ENCODE data around the gene DPH6.
"Not testable (repeated sequence)": the region's sequence is repeated elsewhere in the genome, so short reads cannot be mapped to it uniquely, and the experiment has no call there.

The DPH6 gene

DNA sequence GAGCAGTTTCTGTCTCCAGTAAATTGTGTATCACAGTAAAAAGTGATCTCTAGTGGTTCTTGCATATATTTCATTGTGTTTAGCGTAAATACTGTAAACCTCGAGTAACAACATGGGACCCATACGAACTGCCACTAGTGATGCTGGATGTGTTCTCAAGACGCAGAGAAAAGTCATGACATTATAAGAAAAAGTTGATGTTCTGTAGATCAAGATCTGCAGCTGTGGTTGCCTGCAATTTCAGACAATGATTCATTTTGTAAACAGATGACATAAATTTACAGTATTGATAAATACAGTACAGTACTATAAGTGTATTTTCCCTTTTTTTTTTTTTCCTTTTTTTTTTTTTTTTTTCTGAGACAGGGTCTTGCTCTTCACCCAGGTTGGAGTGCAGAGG, 100.1 kb downstream of the DPH6 start:
- Histone ChIP-seq H3K9me3 (ENCODE audit: control insufficient read depth, insufficient read depth, low read length) (no peaks in the 10 kb centered on the region), H3K36me3 (ENCODE audit: control insufficient read depth, insufficient read depth, low read length) (no peaks in the 10 kb centered on the region), H3K9ac (ENCODE audit: low read depth, low read length) (no peak overlapping the region), H3K4me3 (ENCODE audit: low read depth, low read length) (no peak overlapping the region), H3K4me1 (ENCODE audit: control insufficient read depth, insufficient read depth, low read length) (no peaks in the 10 kb centered on the region), H3K27me3 (ENCODE audit: control insufficient read depth, insufficient read depth, low read length) (no peaks in the 10 kb centered on the region)

DNA sequence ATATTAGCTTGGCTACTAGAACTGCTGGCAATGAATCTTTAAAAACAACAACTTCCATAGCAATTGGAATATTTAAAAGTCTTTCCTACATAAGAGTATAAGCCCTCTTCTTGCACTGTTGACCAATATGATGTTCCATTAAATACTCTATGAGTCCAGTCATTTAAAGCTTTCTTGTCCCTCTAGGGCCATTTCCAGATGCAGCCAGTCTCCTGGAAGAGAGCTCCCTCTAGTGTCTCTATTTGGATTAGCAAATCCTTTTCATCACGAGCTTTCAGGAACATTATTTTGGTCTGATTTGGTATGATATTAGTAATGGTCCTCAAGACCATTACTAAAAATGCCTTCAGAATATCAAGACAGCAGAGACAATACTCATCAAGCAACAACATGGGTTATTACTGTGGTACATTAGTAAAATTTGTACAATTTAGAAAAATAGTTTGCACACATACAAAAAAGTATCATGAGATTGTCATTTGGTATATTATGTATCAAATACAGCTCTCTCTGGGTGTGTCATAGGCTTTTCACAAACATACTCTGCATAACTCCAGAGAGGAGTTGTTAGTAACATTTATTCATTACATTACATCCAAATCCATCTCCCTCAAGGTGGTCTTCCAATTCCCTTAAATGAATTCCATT, 101.3 kb downstream of the DPH6 start:
- H3K9me3 ChIP-seq (ENCODE audit: control insufficient read depth, insufficient read depth, low read length), result no peaks in the 10 kb centered on the region
- no peaks in the 10 kb centered on the region for H3K36me3 ChIP-seq (ENCODE audit: control insufficient read depth, insufficient read depth, low read length)
- no peak overlapping the region for H3K9ac ChIP-seq (ENCODE audit: low read depth, low read length)
- no peak overlapping the region for H3K4me3 ChIP-seq (ENCODE audit: low read depth, low read length)
- H3K27me3 ChIP-seq (ENCODE audit: control insufficient read depth, insufficient read depth, low read length), result no peaks in the 10 kb centered on the region
- H3K4me1 ChIP-seq (ENCODE audit: control insufficient read depth, insufficient read depth, low read length), result no peaks in the 10 kb centered on the region

DNA sequence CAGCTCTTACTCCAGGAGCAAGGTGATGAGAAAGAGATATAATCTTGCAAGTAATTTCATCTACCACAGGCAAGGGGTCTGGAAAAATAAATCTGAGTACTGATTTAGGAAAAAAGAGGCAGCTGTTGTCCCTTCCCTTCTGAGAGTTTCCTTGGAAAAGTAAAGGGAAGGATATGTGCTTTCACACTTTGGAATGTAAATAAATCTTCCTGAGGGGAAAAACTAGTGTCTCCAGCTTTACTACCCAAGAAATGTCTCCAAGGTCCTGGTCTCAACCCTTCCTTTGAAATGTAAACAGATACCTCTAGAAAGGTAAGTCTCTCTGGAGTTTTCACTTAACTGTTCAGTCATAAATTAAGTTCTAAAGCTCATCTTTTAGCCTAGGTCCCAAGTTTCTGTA, 102.6 kb downstream of the DPH6 start:
- H3K27me3 ChIP-seq (ENCODE audit: control insufficient read depth, insufficient read depth, low read length), result no peaks in the 10 kb centered on the region
- no peak overlapping the region for H3K4me3 ChIP-seq (ENCODE audit: low read depth, low read length)
- no peak overlapping the region for H3K9ac ChIP-seq (ENCODE audit: low read depth, low read length)
- H3K36me3 ChIP-seq (ENCODE audit: control insufficient read depth, insufficient read depth, low read length), result no peaks in the 10 kb centered on the region
- H3K4me1 ChIP-seq (ENCODE audit: control insufficient read depth, insufficient read depth, low read length), result no peaks in the 10 kb centered on the region
- H3K9me3 ChIP-seq (ENCODE audit: control insufficient read depth, insufficient read depth, low read length), result no peaks in the 10 kb centered on the region

DNA sequence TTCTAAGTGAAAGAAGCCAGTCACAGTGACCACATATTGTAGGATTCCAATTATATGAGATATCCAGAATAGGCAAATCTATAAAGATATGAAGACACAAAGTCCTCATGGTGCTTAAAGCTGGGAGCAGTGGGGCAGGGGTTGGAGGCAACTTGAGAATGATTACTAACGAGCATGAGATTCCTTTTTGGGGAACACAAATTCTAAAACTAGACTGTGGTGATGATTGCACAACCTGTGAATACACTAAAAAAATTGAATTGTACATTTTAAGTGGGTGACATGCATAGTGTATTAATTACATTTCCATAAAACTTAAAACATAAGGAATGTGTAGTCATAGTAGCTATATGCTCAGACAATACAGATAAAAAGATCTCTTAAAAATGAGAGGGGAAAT, 103.2 kb downstream of the DPH6 start:
- H3K9ac ChIP-seq (ENCODE audit: low read depth, low read length), result no peak overlapping the region
- no peaks in the 10 kb centered on the region for H3K27me3 ChIP-seq (ENCODE audit: control insufficient read depth, insufficient read depth, low read length)
- H3K4me1 ChIP-seq (ENCODE audit: control insufficient read depth, insufficient read depth, low read length), result no peaks in the 10 kb centered on the region
- H3K36me3 ChIP-seq (ENCODE audit: control insufficient read depth, insufficient read depth, low read length), result no peaks in the 10 kb centered on the region
- no peak overlapping the region for H3K4me3 ChIP-seq (ENCODE audit: low read depth, low read length)
- H3K9me3 ChIP-seq (ENCODE audit: control insufficient read depth, insufficient read depth, low read length), result no peaks in the 10 kb centered on the region

DNA sequence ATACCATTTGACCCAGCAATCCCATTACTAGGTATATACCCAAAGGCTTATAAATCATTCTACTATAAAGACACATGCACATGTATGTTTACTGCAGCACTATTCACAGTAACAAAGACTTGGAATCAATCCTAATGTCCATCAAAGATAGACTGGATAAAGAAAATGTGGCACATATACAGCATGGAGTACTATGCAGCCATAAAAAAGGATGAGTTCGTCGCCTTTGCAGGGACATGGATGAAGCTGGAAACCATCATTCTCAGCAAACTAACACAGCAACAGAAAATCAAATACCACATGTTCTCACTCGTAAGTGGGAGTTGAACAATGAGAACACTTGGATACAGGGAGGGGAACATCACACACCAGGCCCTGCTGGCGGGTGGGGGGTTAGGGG, 104.7 kb downstream of the DPH6 start:
- not testable (repeated sequence) for H3K4me1 ChIP-seq (ENCODE audit: control insufficient read depth, insufficient read depth, low read length); H3K27me3 ChIP-seq (ENCODE audit: control insufficient read depth, insufficient read depth, low read length); H3K9ac ChIP-seq (ENCODE audit: low read depth, low read length); H3K9me3 ChIP-seq (ENCODE audit: control insufficient read depth, insufficient read depth, low read length); H3K36me3 ChIP-seq (ENCODE audit: control insufficient read depth, insufficient read depth, low read length); H3K4me3 ChIP-seq (ENCODE audit: low read depth, low read length)

DNA sequence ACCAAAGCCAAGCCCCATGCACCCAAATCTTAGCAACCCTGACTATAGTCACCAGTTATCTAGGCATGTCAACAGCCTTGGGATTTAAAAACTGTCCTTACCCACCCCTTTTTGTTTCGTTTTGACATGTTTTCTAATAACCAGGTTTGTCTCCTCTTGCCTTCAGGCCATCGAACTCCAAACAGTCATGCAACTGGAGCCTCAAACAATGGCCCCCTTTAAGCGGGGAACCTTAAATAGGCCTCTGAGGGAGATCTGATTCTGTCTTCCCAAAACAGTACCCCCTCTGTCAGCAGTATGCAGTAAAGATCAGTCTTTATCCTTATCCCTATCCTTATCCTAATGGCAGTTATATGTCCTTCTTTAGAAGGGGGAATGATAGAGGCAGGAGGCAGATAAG, 105.7 kb downstream of the DPH6 start:
- no peaks in the 10 kb centered on the region for H3K27me3 ChIP-seq (ENCODE audit: control insufficient read depth, insufficient read depth, low read length)
- H3K36me3 ChIP-seq (ENCODE audit: control insufficient read depth, insufficient read depth, low read length), result peaks cover 4% of the 10 kb centered on the region
- no peaks in the 10 kb centered on the region for H3K9me3 ChIP-seq (ENCODE audit: control insufficient read depth, insufficient read depth, low read length)
- peaks cover 6% of the 10 kb centered on the region for H3K4me1 ChIP-seq (ENCODE audit: control insufficient read depth, insufficient read depth, low read length)
- H3K4me3 ChIP-seq (ENCODE audit: low read depth, low read length), result no peak overlapping the region
- no peak overlapping the region for H3K9ac ChIP-seq (ENCODE audit: low read depth, low read length)

DNA sequence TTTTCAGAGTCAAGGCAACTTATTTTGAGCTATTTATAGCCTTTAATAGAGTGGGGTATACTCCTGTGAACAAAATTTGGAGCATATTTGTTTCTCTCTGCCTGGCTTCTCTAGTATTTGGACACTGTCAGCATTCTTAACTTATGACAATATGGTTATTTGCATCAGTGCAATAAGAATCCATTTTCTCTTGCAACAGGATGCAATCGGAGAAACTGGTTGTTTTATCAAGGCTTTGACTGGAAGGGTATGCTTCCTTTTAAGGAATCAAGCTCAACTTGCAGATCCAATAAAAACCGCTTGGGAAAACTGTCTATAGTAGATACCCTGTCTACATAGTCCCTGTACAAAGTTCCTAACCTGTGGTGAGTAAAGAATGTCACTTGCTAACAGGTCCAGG, 106.7 kb downstream of the DPH6 start:
- Histone ChIP-seq H3K36me3 (ENCODE audit: control insufficient read depth, insufficient read depth, low read length) (peaks cover 4% of the 10 kb centered on the region), H3K27me3 (ENCODE audit: control insufficient read depth, insufficient read depth, low read length) (no peaks in the 10 kb centered on the region), H3K4me3 (ENCODE audit: low read depth, low read length) (no peak overlapping the region), H3K4me1 (ENCODE audit: control insufficient read depth, insufficient read depth, low read length) (peaks cover 6% of the 10 kb centered on the region), H3K9ac (ENCODE audit: low read depth, low read length) (no peak overlapping the region), H3K9me3 (ENCODE audit: control insufficient read depth, insufficient read depth, low read length) (no peaks in the 10 kb centered on the region)

DNA sequence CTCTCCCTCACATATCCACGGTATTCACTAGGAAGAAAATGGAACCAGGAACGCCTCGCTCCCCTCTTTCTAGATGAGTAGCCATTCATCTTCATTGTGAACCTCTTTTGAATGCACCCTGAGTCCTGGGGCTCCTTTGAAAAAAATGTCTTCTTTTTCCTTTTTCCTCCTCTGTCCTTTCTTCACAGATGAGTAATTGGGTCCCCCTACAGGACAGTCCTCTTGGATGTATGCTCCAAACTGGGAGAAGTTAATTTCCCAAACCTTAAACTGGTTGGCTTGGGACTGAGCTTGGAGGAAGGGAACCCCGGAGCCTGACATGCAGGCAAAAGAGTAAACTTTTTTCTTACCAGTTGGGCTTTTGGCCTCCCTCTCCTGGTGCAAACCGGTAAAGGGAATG, 108.8 kb downstream of the DPH6 start:
- Histone ChIP-seq H3K9ac (ENCODE audit: low read depth, low read length) (no peak overlapping the region), H3K27me3 (ENCODE audit: control insufficient read depth, insufficient read depth, low read length) (no peaks in the 10 kb centered on the region), H3K36me3 (ENCODE audit: control insufficient read depth, insufficient read depth, low read length) (peaks cover 4% of the 10 kb centered on the region), H3K9me3 (ENCODE audit: control insufficient read depth, insufficient read depth, low read length) (no peaks in the 10 kb centered on the region), H3K4me3 (ENCODE audit: low read depth, low read length) (no peak overlapping the region), H3K4me1 (ENCODE audit: control insufficient read depth, insufficient read depth, low read length) (peaks cover 6% of the 10 kb centered on the region)

DNA sequence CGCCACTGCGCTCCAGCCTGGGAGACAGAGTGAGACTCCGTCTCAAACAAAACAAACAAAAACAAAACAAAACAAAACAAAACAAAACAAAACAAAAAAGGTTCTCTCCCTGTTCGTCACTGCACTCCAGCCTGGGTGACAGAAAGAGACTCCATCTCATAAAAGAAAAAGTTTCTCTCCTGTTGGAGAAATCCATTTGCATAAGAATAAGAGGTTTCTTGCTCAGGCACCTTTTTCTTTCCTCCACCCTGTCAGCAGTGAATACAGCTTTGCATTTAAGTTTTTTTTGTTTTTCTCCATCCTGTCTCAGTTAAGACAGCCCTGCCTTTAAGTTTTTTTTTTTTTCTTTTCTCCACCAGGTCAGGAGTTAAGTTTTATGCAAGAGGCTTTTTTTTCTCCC, 109.5 kb downstream of the DPH6 start:
- Histone ChIP-seq H3K4me3 (ENCODE audit: low read depth, low read length) (no peak overlapping the region), H3K4me1 (ENCODE audit: control insufficient read depth, insufficient read depth, low read length) (peaks cover 6% of the 10 kb centered on the region), H3K36me3 (ENCODE audit: control insufficient read depth, insufficient read depth, low read length) (peaks cover 4% of the 10 kb centered on the region), H3K27me3 (ENCODE audit: control insufficient read depth, insufficient read depth, low read length) (no peaks in the 10 kb centered on the region), H3K9me3 (ENCODE audit: control insufficient read depth, insufficient read depth, low read length) (no peaks in the 10 kb centered on the region), H3K9ac (ENCODE audit: low read depth, low read length) (no peak overlapping the region)

DNA sequence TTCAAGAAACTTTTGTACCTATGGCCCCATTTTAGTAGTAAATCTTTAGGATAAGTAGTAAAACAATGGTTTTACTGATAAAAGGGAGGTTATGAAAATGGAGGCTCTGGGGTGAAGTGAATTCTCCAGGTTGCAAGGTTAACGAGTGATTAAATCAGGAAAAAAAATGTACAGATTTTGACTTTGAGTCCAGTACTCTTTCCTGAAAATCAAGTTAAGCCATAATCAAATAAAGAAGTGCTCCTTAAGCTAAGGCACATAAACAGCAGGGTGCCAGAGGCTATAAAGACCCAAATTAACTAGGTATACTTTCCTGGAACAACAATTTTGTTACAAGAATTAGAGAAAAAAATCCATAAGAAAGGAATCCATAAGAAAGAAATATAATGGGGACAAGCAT, 114.7 kb downstream of the DPH6 start:
- Histone ChIP-seq H3K9ac (ENCODE audit: low read depth, low read length) (no peak overlapping the region), H3K36me3 (ENCODE audit: control insufficient read depth, insufficient read depth, low read length) (peaks cover 4% of the 10 kb centered on the region), H3K9me3 (ENCODE audit: control insufficient read depth, insufficient read depth, low read length) (no peaks in the 10 kb centered on the region), H3K4me3 (ENCODE audit: low read depth, low read length) (no peak overlapping the region), H3K4me1 (ENCODE audit: control insufficient read depth, insufficient read depth, low read length) (no peaks in the 10 kb centered on the region), H3K27me3 (ENCODE audit: control insufficient read depth, insufficient read depth, low read length) (no peaks in the 10 kb centered on the region)

DNA sequence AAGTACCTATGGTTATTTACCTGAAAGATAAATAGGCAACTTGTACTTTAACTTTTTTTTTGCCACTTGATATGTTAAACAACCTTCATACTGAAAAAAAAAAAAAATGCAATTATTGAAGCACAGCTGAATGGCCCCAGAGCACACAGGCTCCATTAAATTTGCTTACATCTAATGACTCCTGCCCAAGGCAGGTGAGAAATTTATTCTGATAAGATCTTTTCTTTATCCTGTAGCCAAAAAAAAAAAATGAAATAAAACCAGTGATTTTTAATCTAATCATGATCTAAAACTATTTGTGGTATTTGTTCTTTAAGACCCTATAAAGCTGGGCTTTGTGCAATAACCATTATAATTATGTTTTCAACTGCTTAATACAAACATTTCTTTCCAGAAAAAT, 115.7 kb downstream of the DPH6 start:
- Histone ChIP-seq H3K9ac (ENCODE audit: low read depth, low read length) (no peak overlapping the region), H3K4me3 (ENCODE audit: low read depth, low read length) (no peak overlapping the region), H3K27me3 (ENCODE audit: control insufficient read depth, insufficient read depth, low read length) (no peaks in the 10 kb centered on the region), H3K9me3 (ENCODE audit: control insufficient read depth, insufficient read depth, low read length) (no peaks in the 10 kb centered on the region), H3K36me3 (ENCODE audit: control insufficient read depth, insufficient read depth, low read length) (no peaks in the 10 kb centered on the region), H3K4me1 (ENCODE audit: control insufficient read depth, insufficient read depth, low read length) (no peaks in the 10 kb centered on the region)

DNA sequence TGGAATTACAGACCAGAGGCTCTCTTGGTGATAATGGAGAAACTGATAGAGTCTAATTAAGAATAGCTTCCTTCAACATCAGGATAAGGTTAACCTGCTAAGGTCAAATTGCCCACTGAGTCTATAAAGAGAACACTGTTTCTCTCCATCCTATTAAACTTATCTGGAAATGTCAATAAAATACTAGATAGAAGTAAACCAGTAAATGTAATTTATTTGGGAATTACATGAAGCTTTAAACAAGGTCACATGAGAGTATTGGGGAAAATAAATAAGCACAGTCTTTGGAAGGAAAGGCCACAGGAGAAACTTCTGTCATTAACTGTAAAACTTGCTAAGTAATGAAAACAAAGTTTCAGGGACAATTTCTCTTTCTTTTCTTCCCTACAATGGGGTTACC, 118.5 kb downstream of the DPH6 start:
- no peak overlapping the region for H3K9ac ChIP-seq (ENCODE audit: low read depth, low read length)
- no peak overlapping the region for H3K4me3 ChIP-seq (ENCODE audit: low read depth, low read length)
- H3K4me1 ChIP-seq (ENCODE audit: control insufficient read depth, insufficient read depth, low read length), result no peaks in the 10 kb centered on the region
- no peaks in the 10 kb centered on the region for H3K36me3 ChIP-seq (ENCODE audit: control insufficient read depth, insufficient read depth, low read length)
- H3K27me3 ChIP-seq (ENCODE audit: control insufficient read depth, insufficient read depth, low read length), result no peaks in the 10 kb centered on the region
- no peaks in the 10 kb centered on the region for H3K9me3 ChIP-seq (ENCODE audit: control insufficient read depth, insufficient read depth, low read length)
